GM12878 (cell line): ENCODE measurements around the gene ITGAL. TPM values are rescaled to one million over a fixed set of nuclear protein-coding genes. Genes with fewer than 3 reads are reported as not detected.

Experiments used
- BCLAF1 ChIP-seq: fragments of 450-650 bp; IDR thresholded peaks from 2 replicates; pipeline ENCODE4 v1.6.1; 2017; ENCODE audit warnings: antibody characterized with exemption, mild to moderate bottlenecking, moderate library complexity
- BRCA1 ChIP-seq: IDR thresholded peaks from 2 replicates; pipeline ENCODE4 v1.6.1; 2011; ENCODE audit warnings: low read depth, low read length, improper control_type of control experiment
- CBX5 ChIP-seq: sonication (generic); IDR thresholded peaks from 2 replicates; pipeline ENCODE4 v1.6.1; 2016; ENCODE audit warnings: low read depth, moderate library complexity, mild to moderate bottlenecking, inconsistent platforms
- CEBPB ChIP-seq, 2 experiments: fragments of 150-350 bp in 1 of 2; IDR thresholded peaks; 2 replicates each; pipeline ENCODE4 v1.6.1; 2012 to 2014; ENCODE audit warnings: low read depth in 2 of 2, low read length in 2 of 2, borderline replicate concordance in 1 of 2, inconsistent platforms in 1 of 2
- CHD4 ChIP-seq: fragments of 200-600 bp; sonication (generic); IDR thresholded peaks from 2 replicates; pipeline ENCODE4 v1.6.1; 2016; ENCODE audit warnings: mild to moderate bottlenecking
- EED ChIP-seq: sonication (generic); IDR thresholded peaks from 2 replicates; pipeline ENCODE4 v1.6.1; 2016; ENCODE audit warnings: antibody characterized with exemption, low read depth
- ETV6 ChIP-seq, 2 experiments: fragments of 450-650 bp in 1 of 2; IDR thresholded peaks in 1 of 2; conservative IDR thresholded peaks in 1 of 2; 2 replicates each; pipeline ENCODE4 v1.6.1; 2014; ENCODE audit warnings: antibody characterized with exemption in 1 of 2, borderline replicate concordance in 1 of 2, low read depth in 1 of 2, mild to moderate bottlenecking in 1 of 2, moderate library complexity in 1 of 2
- FOS ChIP-seq: IDR thresholded peaks from 3 replicates; pipeline ENCODE4 v1.6.1; 2011; ENCODE audit warnings: borderline replicate concordance; ENCODE audit not compliant: insufficient read length; ENCODE audit errors: extremely low read depth
- HDGF ChIP-seq: fragments of 450-650 bp; IDR thresholded peaks from 2 replicates; pipeline ENCODE4 v1.6.1; 2016; ENCODE audit warnings: antibody characterized with exemption
- HSF1 ChIP-seq: fragments of 150-350 bp; IDR thresholded peaks from 2 replicates; pipeline ENCODE4 v1.6.1; 2014; ENCODE audit warnings: mild to moderate bottlenecking, low read depth, low read length
- IKZF2 ChIP-seq, 2 experiments: fragments of 450-650 bp; IDR thresholded peaks; 2 replicates each; pipeline ENCODE4 v1.6.1; 2017; ENCODE audit warnings: mild to moderate bottlenecking in 2 of 2, moderate library complexity in 2 of 2
- IRF3 ChIP-seq: fragments of 450-650 bp; IDR thresholded peaks from 2 replicates; pipeline ENCODE4 v1.6.1; 2014; ENCODE audit warnings: mild to moderate bottlenecking
- NFIC ChIP-seq: IDR thresholded peaks from 2 replicates; pipeline ENCODE4 v1.6.1; 2012; ENCODE audit warnings: low read depth, mild to moderate bottlenecking, inconsistent platforms, low read length, moderate library complexity
- PAX8 ChIP-seq: fragments of 450-650 bp; IDR thresholded peaks from 2 replicates; pipeline ENCODE4 v1.6.1; 2017; ENCODE audit warnings: mild to moderate bottlenecking, moderate library complexity
- PBX3 ChIP-seq: IDR thresholded peaks from 2 replicates; pipeline ENCODE4 v1.6.1; 2011; ENCODE audit warnings: mild to moderate bottlenecking, low read depth, low read length, moderate library complexity; ENCODE audit not compliant: insufficient replicate concordance
- RAD51 ChIP-seq: fragments of 450-650 bp; IDR thresholded peaks from 2 replicates; pipeline ENCODE4 v1.6.1; 2016; ENCODE audit warnings: moderate library complexity, mild to moderate bottlenecking, inconsistent platforms
- RUNX3 ChIP-seq: IDR thresholded peaks from 2 replicates; pipeline ENCODE4 v1.6.1; 2012; ENCODE audit warnings: low read length, inconsistent platforms
- SIN3A ChIP-seq: IDR thresholded peaks from 2 replicates; pipeline ENCODE4 v1.6.1; 2012; ENCODE audit warnings: low read depth, low read length, improper control_type of control experiment
- SMC3 ChIP-seq: IDR thresholded peaks from 2 replicates; pipeline ENCODE4 v1.6.1; 2011; ENCODE audit warnings: low read length, improper control_type of control experiment, borderline replicate concordance
- SREBF2 ChIP-seq: IDR thresholded peaks from 2 replicates; pipeline ENCODE4 v1.6.1; 2012; ENCODE audit warnings: mild to moderate bottlenecking, low read length
- STAT3 ChIP-seq: IDR thresholded peaks from 2 replicates; pipeline ENCODE4 v1.6.1; 2011; ENCODE audit warnings: low read depth, low read length, improper control_type of control experiment
- SUPT20H ChIP-seq: IDR thresholded peaks from 2 replicates; pipeline ENCODE4 v1.6.1; 2011; ENCODE audit warnings: low read depth, mild to moderate bottlenecking, low read length, moderate library complexity, borderline replicate concordance; ENCODE audit not compliant: control insufficient read depth
- ZBED1 ChIP-seq: IDR thresholded peaks from 2 replicates; pipeline ENCODE4 v1.6.1; 2016; ENCODE audit warnings: borderline replicate concordance
- polyA plus RNA-seq, 11 experiments: library from polyadenylated mRNA; depleted of rRNA in 4 of 11; unstranded in 6 of 11; stranded (reverse) in 5 of 11; fragments of >200 nt; fragmentation: Nextera tagmentation in 4 of 11; fragmentation: Illumina TruSeq in 1 of 11; extraction: Ambion mirVana in 4 of 11; extraction: Trizol in 1 of 11; gene quantifications; 1 replicate in 1 of 11; 2 replicates in 10 of 11; pipeline versions ENCODE4 v1.2.1 to v1.2.3, GENCODE V29; 2011 to 2016; ENCODE audit warnings: inconsistent platforms in 2 of 11, missing spikeins in 2 of 11, low read depth in 1 of 11
- total RNA-seq, 4 experiments: library from RNA; depleted of rRNA in 3 of 4; stranded (reverse); fragments of >200 nt in 3 of 4; fragmentation: Illumina TruSeq in 1 of 4; extraction: Trizol in 1 of 4; gene quantifications; 2 replicates each; pipeline versions ENCODE4 v1.2.1 to v1.2.3, GENCODE V29; 2013 to 2021

ITGAL gene
- total and polyA plus RNA-seq, 10 of the 15 experiments (the other 5 are each of a cell fraction or from before 2014, with no cell fraction given): 10.7 to 170 (median 96.9) TPM

- TF ChIP-seq IRF3 (no peak), PBX3 (no peak), BCLAF1 (no peak), HSF1 (no peak), CHD4 (no peak), RUNX3 (0 out of 2 replicates have a peak, but pooled peaks have one; percentile 36), RAD51 (no peak), CBX5 (no peak), SREBF2 (no peak), IKZF2 (IDR thresholded peaks at IDR 0.05) (peak; percentile 28 to 40; a peak in 1 of 4 replicates), FOS (no peak), ETV6 (conservative IDR thresholded peaks at IDR 0.05 in 1 of 2, IDR thresholded peaks at IDR 0.05 in 1 of 2; ENCODE audit: borderline replicate concordance in 1 of 2, low read depth in 1 of 2) (no peak), SMC3 (no peak), STAT3 (no peak), BRCA1 (no peak), HDGF (no peak), NFIC (no peak), EED (peak; percentile 67; the same call in 1 of the 2 replicates), SIN3A (no peak), CEBPB (IDR thresholded peaks at IDR 0.05; ENCODE audit: borderline replicate concordance in 1 of 2, low read depth in 2 of 2, low read length in 2 of 2) (no peak), ZBED1 (no peak), SUPT20H (no peak), PAX8 (no peak)
Measured at GRCh38 chr16:30561089-30561816, 88.7 kb downstream of the ITGAL start (continued).
